ENCODE results near the gene ARGLU1.

DNA sequence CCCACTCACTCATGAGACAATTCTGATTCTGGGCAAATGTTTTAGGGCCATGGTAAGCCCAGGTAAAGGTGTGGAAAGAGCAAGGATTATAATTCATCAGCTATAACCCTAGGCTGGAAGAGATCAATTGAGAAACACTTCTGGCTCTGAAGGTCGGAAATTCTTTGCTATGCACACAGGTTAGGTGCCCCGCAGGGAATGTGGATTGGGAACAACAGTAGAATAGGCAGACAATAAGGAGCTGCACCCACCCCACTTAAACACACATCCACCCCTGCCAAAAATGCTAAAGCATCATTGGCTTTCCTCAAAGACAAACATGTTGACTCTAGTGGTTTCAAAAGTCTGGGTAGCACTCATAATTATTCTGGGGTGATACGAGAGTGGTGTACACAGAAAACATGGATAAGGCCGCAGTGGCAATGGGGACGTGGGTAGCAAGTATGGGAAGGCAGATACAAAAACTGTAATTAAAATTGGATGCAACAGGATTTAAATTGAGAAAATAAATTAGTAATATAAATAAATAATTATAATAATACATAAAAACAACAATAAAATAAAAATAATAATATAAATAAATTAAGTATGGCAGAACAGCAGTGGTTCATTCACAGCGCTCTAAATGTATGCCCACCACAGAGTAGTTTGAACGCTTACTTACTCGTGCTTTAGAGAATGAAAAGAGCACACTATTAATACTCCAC is 41.0 kb downstream of the ARGLU1 start:
- TF ChIP-seq, protein P1, sequence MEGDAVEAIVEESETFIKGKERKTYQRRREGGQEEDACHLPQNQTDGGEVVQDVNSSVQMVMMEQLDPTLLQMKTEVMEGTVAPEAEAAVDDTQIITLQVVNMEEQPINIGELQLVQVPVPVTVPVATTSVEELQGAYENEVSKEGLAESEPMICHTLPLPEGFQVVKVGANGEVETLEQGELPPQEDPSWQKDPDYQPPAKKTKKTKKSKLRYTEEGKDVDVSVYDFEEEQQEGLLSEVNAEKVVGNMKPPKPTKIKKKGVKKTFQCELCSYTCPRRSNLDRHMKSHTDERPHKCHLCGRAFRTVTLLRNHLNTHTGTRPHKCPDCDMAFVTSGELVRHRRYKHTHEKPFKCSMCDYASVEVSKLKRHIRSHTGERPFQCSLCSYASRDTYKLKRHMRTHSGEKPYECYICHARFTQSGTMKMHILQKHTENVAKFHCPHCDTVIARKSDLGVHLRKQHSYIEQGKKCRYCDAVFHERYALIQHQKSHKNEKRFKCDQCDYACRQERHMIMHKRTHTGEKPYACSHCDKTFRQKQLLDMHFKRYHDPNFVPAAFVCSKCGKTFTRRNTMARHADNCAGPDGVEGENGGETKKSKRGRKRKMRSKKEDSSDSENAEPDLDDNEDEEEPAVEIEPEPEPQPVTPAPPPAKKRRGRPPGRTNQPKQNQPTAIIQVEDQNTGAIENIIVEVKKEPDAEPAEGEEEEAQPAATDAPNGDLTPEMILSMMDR (IDR thresholded peaks at IDR 0.05; ENCODE audit: insufficient read depth, low read length, poor library complexity, severe bottlenecking): no peak
- no peak for TF ChIP-seq EZH2phosphoT487 (conservative IDR thresholded peaks at IDR 0.05; ENCODE audit: low read length)
